Measurements from ENCODE around the gene DPP10.
"Not testable (repeated sequence)": the region's sequence is repeated elsewhere in the genome, so short reads cannot be mapped to it uniquely, and the experiment has no call there.

GRCh38 chr2:114407353-114407752 is 35.1 kb upstream of the DPP10 start:
- TF ChIP-seq CTCF, EZH2 (IDR thresholded peaks at IDR 0.05): not testable (repeated sequence)

Measured in neural progenitor cell (in vitro differentiated cells).